Erythroblast (primary cell): ENCODE data around the gene E2F1.

Experiments
- GATA1 ChIP-seq: IDR thresholded peaks from 2 replicates; pipeline ENCODE4 v1.6.1; 2011; ENCODE audit warnings: low read depth, mild to moderate bottlenecking, control low read depth, low read length, moderate library complexity
- POLR2A ChIP-seq: IDR thresholded peaks from 2 replicates; pipeline ENCODE4 v1.6.1; 2011; ENCODE audit warnings: mild to moderate bottlenecking, low read length

GRCh38 chr20:33660035-33660684, 26.0 kb downstream of the E2F1 start:
- TF ChIP-seq POLR2A: no peak
- no peak for TF ChIP-seq GATA1
